ENCODE data around the gene LBH.

Gene LBH

DNA sequence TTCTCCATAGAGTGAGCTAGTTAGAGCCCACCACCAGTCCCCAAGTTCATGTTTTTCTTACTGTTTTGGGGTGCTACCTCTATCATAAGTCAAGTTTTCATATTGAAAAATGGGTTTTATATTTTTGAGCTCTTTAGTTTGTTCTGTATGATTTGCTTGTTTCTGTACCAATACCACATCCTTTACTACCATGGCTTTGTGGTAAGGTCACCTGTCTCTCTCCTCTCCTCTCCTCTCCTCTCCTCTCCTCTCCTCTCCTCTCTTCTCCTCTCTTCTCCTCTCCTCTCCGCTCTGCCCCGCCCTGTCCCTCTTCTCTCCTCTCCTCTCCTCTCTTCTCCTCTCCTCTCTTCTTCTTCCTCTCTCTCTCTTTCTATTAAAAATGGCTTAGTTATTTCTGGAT lies 22.1 kb upstream of the LBH start:
- no peaks in the 10 kb centered on the region for H3K36me3 Mint-ChIP-seq (ENCODE audit: low read depth)
- no peak overlapping the region for H3K4me3 Mint-ChIP-seq

DNA sequence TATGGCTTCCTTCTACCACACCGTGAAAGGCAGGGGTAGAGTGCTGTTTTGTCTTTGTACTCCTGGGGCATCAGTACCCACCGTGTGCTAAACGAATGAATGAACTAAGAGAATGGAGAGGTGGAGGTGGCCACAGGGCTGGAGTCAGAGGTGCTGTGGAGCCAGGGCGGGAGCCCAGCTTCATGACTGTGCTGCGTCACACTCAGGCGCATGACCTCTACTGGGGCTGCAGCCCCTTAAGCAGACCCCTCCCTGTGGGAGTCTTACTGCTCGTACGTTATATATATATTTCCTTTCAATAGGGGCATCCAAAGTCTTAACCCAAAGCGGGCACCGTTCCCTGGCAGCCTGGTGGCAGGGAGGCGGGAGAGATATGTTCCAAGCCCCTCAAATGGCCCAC lies 18.0 kb upstream of the LBH start:
- DNase-seq = no peak
- H3K9me3 Mint-ChIP-seq = no peaks in the 10 kb centered on the region
- no peaks in the 10 kb centered on the region for H3K36me3 Mint-ChIP-seq (ENCODE audit: low read depth)
- H3K4me3 Mint-ChIP-seq = no peak overlapping the region
- TF ChIP-seq, protein P1, sequence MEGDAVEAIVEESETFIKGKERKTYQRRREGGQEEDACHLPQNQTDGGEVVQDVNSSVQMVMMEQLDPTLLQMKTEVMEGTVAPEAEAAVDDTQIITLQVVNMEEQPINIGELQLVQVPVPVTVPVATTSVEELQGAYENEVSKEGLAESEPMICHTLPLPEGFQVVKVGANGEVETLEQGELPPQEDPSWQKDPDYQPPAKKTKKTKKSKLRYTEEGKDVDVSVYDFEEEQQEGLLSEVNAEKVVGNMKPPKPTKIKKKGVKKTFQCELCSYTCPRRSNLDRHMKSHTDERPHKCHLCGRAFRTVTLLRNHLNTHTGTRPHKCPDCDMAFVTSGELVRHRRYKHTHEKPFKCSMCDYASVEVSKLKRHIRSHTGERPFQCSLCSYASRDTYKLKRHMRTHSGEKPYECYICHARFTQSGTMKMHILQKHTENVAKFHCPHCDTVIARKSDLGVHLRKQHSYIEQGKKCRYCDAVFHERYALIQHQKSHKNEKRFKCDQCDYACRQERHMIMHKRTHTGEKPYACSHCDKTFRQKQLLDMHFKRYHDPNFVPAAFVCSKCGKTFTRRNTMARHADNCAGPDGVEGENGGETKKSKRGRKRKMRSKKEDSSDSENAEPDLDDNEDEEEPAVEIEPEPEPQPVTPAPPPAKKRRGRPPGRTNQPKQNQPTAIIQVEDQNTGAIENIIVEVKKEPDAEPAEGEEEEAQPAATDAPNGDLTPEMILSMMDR (IDR thresholded peaks at IDR 0.05) = no peak
- H3K27me3 Mint-ChIP-seq (ENCODE audit: low read depth, poor library complexity) = peaks cover 8% of the 10 kb centered on the region
- H3K4me1 Mint-ChIP-seq = peaks cover 34% of the 10 kb centered on the region
- H3K27ac Mint-ChIP-seq = no peak overlapping the region

More for the DNA sequence above, 22.1 kb upstream of the LBH start:
- DNase-seq = no peak
- Mint-ChIP-seq H3K27me3 (ENCODE audit: low read depth, poor library complexity) (peaks cover 21% of the 10 kb centered on the region), H3K4me1 (peaks cover 6% of the 10 kb centered on the region), H3K9me3 (no peaks in the 10 kb centered on the region), H3K27ac (no peak overlapping the region)
- TF ChIP-seq, protein P1 (IDR thresholded peaks at IDR 0.05) = no peak

DNA sequence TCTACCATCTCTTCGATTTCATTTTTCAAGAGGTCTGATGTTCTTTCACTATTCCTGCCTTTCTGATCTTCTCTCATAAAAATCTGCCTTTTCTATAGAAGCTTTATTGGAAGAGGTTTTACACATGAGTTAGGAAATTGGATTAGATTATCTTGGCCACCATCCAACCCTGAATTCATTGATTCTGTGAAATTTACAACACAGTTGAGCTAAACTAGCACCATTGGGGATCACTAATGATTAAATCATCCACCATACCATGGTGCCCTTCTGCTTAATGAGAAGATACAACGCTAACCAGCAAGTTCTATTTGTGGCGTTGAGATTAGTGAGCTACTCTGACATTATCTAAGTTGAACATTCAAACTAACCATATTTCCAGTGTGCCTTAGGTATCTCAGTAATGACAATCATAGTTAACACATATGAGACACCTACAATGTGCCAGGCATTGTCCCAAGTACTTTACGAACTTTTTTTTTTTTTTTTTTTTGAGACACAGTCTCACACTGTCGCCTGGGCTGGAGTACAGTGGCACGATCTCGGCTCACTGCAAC lies 17.3 kb upstream of the LBH start:
- peaks cover 36% of the 10 kb centered on the region for H3K4me1 Mint-ChIP-seq
- no peaks in the 10 kb centered on the region for H3K36me3 Mint-ChIP-seq (ENCODE audit: low read depth)
- no peak overlapping the region for H3K27ac Mint-ChIP-seq
- no peaks in the 10 kb centered on the region for H3K9me3 Mint-ChIP-seq
- TF ChIP-seq, protein P1 (IDR thresholded peaks at IDR 0.05) = no peak
- peaks cover 11% of the 10 kb centered on the region for H3K27me3 Mint-ChIP-seq (ENCODE audit: low read depth, poor library complexity)
- no peak for DNase-seq
- no peak overlapping the region for H3K4me3 Mint-ChIP-seq

DNA sequence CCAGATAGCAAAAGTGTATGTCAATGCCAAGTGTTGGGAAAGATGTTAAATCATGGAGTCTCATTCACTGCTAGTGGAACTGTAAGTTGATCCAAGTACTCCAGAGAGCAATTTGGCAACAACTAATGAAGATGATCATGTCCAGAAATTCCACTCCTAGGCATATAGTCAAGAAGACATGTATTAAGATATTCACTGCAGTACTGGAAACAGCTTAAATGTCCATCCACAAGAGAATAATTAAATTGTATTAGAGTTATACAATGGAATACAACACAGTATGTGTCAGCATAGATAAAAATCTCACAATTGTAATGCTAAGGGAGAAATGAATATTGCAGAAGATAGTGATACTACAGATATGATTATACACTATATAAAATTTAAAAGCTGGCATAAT lies 15.2 kb upstream of the LBH start:
- no peaks in the 10 kb centered on the region for H3K36me3 Mint-ChIP-seq (ENCODE audit: low read depth)
- no peak overlapping the region for H3K4me3 Mint-ChIP-seq
- DNase-seq = no peak
- TF ChIP-seq, protein P1 (IDR thresholded peaks at IDR 0.05) = no peak
- H3K9me3 Mint-ChIP-seq = no peaks in the 10 kb centered on the region
- no peak overlapping the region for H3K27ac Mint-ChIP-seq
- H3K27me3 Mint-ChIP-seq (ENCODE audit: low read depth, poor library complexity) = peaks cover 7% of the 10 kb centered on the region
- peaks cover 40% of the 10 kb centered on the region for H3K4me1 Mint-ChIP-seq

DNA sequence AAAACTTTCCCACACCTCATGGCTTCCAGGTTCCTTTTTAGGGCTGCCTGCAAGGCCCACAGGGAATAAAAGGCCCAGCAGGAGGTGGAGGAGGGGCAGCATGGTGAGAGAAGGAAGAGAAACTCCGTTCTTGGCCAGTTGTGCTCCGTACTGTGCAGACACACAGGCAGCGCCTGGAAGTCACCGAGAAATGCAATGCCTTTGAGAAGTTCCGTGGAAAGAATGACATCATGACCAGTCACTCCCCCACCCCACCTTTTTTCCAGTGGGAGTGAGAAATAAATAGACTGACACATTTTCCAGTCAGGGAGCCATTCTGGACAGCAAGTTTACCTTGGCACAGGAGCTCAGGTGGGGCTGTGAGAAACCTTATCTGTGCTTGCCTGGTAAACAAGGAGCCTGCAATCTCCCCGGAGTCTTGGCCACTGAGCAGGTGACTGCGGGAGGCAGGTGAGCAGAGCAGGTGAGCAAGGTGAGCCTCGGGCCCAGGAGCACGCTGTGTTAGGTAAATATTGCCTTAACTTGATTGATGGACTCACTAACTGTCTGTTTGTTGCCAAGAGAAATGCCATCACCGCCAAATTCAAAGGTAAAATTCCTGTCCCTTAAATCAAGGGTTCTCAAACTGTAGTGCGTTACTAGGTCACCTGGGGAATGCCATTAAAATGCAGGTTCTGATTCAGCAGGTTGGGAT lies 13.5 kb upstream of the LBH start:
- no peak for DNase-seq
- Mint-ChIP-seq H3K36me3 (ENCODE audit: low read depth) (no peaks in the 10 kb centered on the region), H3K27ac (no peak overlapping the region), H3K27me3 (ENCODE audit: low read depth, poor library complexity) (peaks cover 7% of the 10 kb centered on the region), H3K4me3 (no peak overlapping the region), H3K9me3 (no peaks in the 10 kb centered on the region), H3K4me1 (peaks cover 45% of the 10 kb centered on the region)
- TF ChIP-seq, protein P1 (IDR thresholded peaks at IDR 0.05) = no peak

DNA sequence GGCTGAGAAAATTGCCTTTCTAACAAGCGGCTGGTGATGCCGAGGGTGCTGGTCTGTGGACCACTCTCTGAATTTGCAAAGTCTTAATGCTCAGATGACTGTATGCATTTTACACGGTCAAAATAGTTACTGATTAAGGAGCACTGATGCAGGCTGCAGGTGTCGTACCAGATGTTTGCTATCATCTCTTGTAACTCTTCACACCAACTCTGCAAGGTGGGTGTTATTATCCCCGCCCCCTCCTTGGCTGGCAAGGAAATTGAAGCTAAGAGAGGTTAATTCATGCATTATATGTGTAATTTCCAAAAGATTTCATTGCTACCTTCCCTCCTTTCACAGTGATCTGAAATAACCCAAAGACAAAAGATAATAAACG lies 13.0 kb upstream of the LBH start:
- Mint-ChIP-seq H3K9me3 (no peaks in the 10 kb centered on the region), H3K4me3 (no peak overlapping the region), H3K27me3 (ENCODE audit: low read depth, poor library complexity) (peaks cover 7% of the 10 kb centered on the region), H3K4me1 (peaks cover 50% of the 10 kb centered on the region), H3K27ac (no peak overlapping the region), H3K36me3 (ENCODE audit: low read depth) (no peaks in the 10 kb centered on the region)
- TF ChIP-seq, protein P1 (IDR thresholded peaks at IDR 0.05) = no peak
- no peak for DNase-seq

Data from nephron progenitor cell (in vitro differentiated cells).